Measurements from ENCODE around the gene HARBI1. TPM values are rescaled to one million over a fixed set of nuclear protein-coding genes. Genes with fewer than 3 reads are reported as not detected.

The HARBI1 gene
- total and polyA plus RNA-seq, 2 of the 8 experiments (the other 6 are each of a cell fraction or from before 2014, with no cell fraction given), result 3.8 to 5.1 TPM

GRCh38 chr11:46617134-46617971 is at the start of gene HARBI1, which contains the start of gene ATG13 (continued):
- TF ChIP-seq ATF2 (IDR thresholded peaks at IDR 0.05; ENCODE audit: low read length), result no peak
- TF ChIP-seq CREB1 (IDR thresholded peaks at IDR 0.05), result peak; percentile 80
- TF ChIP-seq SIX5 (IDR thresholded peaks at IDR 0.05; ENCODE audit: low read depth, low read length), result no peak
- no peak for TF ChIP-seq SP2 (IDR thresholded peaks at IDR 0.05; ENCODE audit: low read length)
- TF ChIP-seq EGR1 (IDR thresholded peaks at IDR 0.05; ENCODE audit: borderline replicate concordance, low read depth, low read length), result no peak
- TF ChIP-seq YY1 (IDR thresholded peaks at IDR 0.05; ENCODE audit: low read depth, low read length), result peak; percentile 88
- no peak for TF ChIP-seq USF2 (IDR thresholded peaks at IDR 0.05; ENCODE audit: low read length)
- TF ChIP-seq CHD7 (IDR thresholded peaks at IDR 0.05; ENCODE audit: insufficient replicate concordance, low read length), result no peak

Measured in H1 (cell line).